ENCODE measurements around the gene ADAMTS15. TPM values are rescaled to one million over a fixed set of nuclear protein-coding genes. Genes with fewer than 3 reads are reported as not detected.
"Not testable (repeated sequence)": the region's sequence is repeated elsewhere in the genome, so short reads cannot be mapped to it uniquely, and the experiment has no call there.

The ADAMTS15 gene
- total RNA-seq, 2 experiments from 2014 or later, result not detected

- CTCF ChIA-PET (ENCODE audit: unreplicated experiment), result no interaction called here
- no peak for DNase-seq (ENCODE audit: low spot score)
- POLR2A ChIA-PET, result no interaction called here
- H3K9me3 ChIP-seq (ENCODE audit: low read length), result no peaks in the 10 kb centered on the region
- H3K4me1 ChIP-seq (ENCODE audit: insufficient read depth, low read length, poor library complexity, severe bottlenecking), result no peaks in the 10 kb centered on the region
- no peaks in the 10 kb centered on the region for H3K79me2 ChIP-seq (ENCODE audit: insufficient read depth, low read depth, low read length)
- no peak overlapping the region for H3K4me2 ChIP-seq (ENCODE audit: low read length)
- H3K36me3 ChIP-seq (ENCODE audit: insufficient read depth, low read length), result no peaks in the 10 kb centered on the region
- H2AFZ ChIP-seq (ENCODE audit: low read length), result no peak overlapping the region
- no peaks in the 10 kb centered on the region for H4K20me1 ChIP-seq (ENCODE audit: insufficient read depth, low read length)
- no peak overlapping the region for H3K4me3 ChIP-seq (ENCODE audit: low read depth, low read length, poor library complexity, severe bottlenecking)
- no peak overlapping the region for H3K27ac ChIP-seq (ENCODE audit: low read depth, low read length, poor library complexity, severe bottlenecking)
- no peaks in the 10 kb centered on the region for H3K9me2 ChIP-seq (ENCODE audit: insufficient read depth, low read length)
- intact Hi-C loops (cut with micrococcal nuclease; ENCODE audit: unreplicated experiment), result no loop called here
- TF ChIP-seq CTCF (conservative IDR thresholded peaks at IDR 0.05; ENCODE audit: low read length) (no peak), EZH2phosphoT487 (IDR thresholded peaks at IDR 0.05; ENCODE audit: borderline replicate concordance, low read depth, low read length) (no peak)
- no TSS peak for BruUV-seq (replicated peaks)
These were observed 12.3 kb upstream of the ADAMTS15 start for GRCh38 chr11:130436171-130436570.

GRCh38 chr11:130437848-130438247 lies 10.6 kb upstream of the ADAMTS15 start:
- Histone ChIP-seq H2AFZ (ENCODE audit: low read length) (no peak overlapping the region), H3K4me1 (ENCODE audit: insufficient read depth, low read length, poor library complexity, severe bottlenecking) (no peaks in the 10 kb centered on the region), H3K27ac (ENCODE audit: low read depth, low read length, poor library complexity, severe bottlenecking) (no peak overlapping the region), H3K9me2 (ENCODE audit: insufficient read depth, low read length) (no peaks in the 10 kb centered on the region), H3K4me3 (ENCODE audit: low read depth, low read length, poor library complexity, severe bottlenecking) (no peak overlapping the region), H4K20me1 (ENCODE audit: insufficient read depth, low read length) (no peaks in the 10 kb centered on the region), H3K4me2 (ENCODE audit: low read length) (no peak overlapping the region), H3K79me2 (ENCODE audit: insufficient read depth, low read depth, low read length) (no peaks in the 10 kb centered on the region), H3K9me3 (ENCODE audit: low read length) (no peaks in the 10 kb centered on the region), H3K36me3 (ENCODE audit: insufficient read depth, low read length) (no peaks in the 10 kb centered on the region)
- TF ChIP-seq EZH2phosphoT487 (IDR thresholded peaks at IDR 0.05; ENCODE audit: borderline replicate concordance, low read depth, low read length) (no peak), CTCF (conservative IDR thresholded peaks at IDR 0.05; ENCODE audit: low read length) (no peak)
- ChIA-PET POLR2A (no interaction called here), CTCF (ENCODE audit: unreplicated experiment) (no interaction called here)
- no peak for DNase-seq (ENCODE audit: low spot score)
- intact Hi-C loops (cut with micrococcal nuclease; ENCODE audit: unreplicated experiment), result no loop called here
- BruUV-seq (replicated peaks), result no TSS peak

- H3K79me2 ChIP-seq (ENCODE audit: insufficient read depth, low read depth, low read length); H3K27ac ChIP-seq (ENCODE audit: low read depth, low read length, poor library complexity, severe bottlenecking); H3K4me2 ChIP-seq (ENCODE audit: low read length); H3K9me3 ChIP-seq (ENCODE audit: low read length); BruUV-seq (replicated peaks); H3K36me3 ChIP-seq (ENCODE audit: insufficient read depth, low read length); H3K4me1 ChIP-seq (ENCODE audit: insufficient read depth, low read length, poor library complexity, severe bottlenecking); POLR2A ChIA-PET; CTCF ChIA-PET (ENCODE audit: unreplicated experiment); DNase-seq (ENCODE audit: low spot score); intact Hi-C loops (cut with micrococcal nuclease; ENCODE audit: unreplicated experiment); H3K4me3 ChIP-seq (ENCODE audit: low read depth, low read length, poor library complexity, severe bottlenecking); H3K9me2 ChIP-seq (ENCODE audit: insufficient read depth, low read length); H2AFZ ChIP-seq (ENCODE audit: low read length); H4K20me1 ChIP-seq (ENCODE audit: insufficient read depth, low read length): not testable (repeated sequence)
These were observed 9.9 kb upstream of the ADAMTS15 start for GRCh38 chr11:130438401-130439159.
